HG03039 (cell line): ENCODE data around the gene AHCYL2.
"Not testable (repeated sequence)": the region's sequence is repeated elsewhere in the genome, so short reads cannot be mapped to it uniquely, and the experiment has no call there.

Source experiments
- ATAC-seq: cut with Tn5 transposase; IDR thresholded peaks from one replicate; pipeline ENCODE4 v1.9.1; 2021; ENCODE audit warnings: mild to moderate bottlenecking, moderate library complexity; ENCODE audit not compliant: unreplicated experiment

Gene AHCYL2

GRCh38 chr7:129208667-129209066 lies 16.2 kb upstream of the AHCYL2 start:
- ATAC-seq: no peak

DNA sequence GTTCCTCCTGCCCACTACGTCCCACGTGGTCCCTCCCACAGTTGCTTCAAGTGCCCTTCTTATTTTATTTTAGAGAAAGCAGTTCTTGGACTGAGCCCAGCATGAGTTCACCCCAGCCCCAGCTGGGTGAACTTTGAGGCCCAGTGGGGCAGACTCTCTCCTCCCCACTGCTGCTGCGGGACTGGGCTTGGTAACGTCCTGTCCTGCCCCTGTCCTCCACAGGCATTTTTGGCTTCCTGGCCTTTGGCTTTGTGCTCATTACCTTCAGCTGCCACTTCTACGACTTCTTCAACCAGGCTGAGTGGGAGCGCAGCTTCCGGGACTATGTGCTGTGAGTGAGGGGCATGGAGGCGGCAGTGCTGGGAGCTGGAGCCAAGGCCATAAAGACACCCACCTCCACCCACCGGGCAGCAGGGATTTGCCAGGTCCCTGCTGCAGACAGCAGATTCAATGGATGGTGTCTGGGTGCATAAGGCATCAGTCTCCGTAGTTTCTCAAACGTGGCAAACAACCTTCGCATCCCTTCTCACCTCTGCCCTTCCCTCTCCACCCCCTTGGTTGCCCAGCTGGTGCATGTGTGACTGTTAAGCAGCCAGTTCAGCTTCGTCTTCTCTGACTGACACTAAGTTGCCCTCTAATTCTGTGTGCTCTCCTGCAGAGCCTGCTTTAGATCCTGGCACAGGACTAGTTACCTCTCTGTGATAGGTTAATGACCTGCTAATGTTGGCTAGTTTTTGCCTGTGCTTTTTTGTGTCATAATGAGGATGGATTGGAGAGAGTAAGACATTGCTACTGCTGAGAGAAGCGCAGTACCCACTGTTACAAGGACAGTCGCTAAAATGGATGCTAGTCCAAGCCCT lies 15.5 kb upstream of the AHCYL2 start:
- no peak for ATAC-seq

GRCh38 chr7:129210256-129210988 lies 14.4 kb upstream of the AHCYL2 start:
- peak; percentile 52 for ATAC-seq

DNA sequence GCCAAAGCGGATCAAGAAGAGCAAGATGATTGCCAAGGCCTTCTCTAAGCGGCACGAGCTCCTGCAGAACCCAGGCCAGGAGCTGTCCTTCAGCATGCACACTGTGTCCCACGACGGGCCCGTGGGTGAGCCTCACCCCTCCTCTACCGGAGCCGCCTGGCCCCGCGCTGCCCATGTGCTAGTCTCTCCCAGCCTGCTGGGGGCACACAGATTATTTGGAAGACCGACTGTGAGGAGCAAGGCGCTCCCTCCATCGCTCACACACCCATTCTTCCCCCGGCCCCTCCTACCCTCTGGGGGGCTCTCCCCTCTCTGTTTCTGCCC lies 13.9 kb upstream of the AHCYL2 start:
- no peak for ATAC-seq

GRCh38 chr7:129212126-129212525 lies 12.7 kb upstream of the AHCYL2 start:
- no peak for ATAC-seq

DNA sequence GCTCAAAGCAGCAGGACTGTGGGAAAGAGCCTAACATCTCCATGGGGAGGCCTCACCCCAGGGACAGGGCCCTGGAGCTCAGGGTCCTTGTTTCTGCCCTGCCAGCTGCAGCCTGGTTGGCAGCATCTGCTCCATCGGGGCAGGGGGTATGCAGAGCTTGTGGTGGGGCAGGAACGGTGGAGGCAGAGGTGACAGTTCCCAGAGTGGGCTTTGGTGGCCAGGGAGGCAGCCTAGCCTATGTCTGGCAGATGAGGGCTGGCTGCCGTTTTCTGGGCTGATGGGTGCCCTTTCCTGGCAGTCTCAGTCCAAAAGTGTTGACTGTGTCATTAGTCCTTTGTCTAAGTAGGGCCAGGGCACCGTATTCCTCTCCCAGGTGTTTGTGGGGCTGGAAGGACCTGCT lies 12.2 kb upstream of the AHCYL2 start:
- no peak for ATAC-seq

DNA sequence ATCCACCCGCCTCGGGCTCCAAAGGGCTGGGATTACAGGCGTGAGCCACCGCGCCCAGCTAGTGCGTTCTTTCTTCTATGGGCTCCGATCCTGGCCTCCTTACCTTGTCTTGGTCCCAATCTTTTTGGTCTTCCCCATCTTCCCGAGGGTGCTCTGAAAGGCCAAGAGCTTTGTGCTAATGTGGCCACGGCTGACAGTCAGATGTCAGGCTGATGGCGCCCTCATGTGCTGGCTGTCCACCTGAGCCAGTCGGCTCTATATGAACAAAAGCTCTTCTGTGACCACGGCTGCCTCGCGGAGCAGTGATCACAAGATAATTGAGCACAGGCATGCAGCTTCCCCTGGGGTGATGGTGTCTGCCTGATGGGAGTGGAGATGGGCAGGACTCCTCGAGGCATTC lies 11.0 kb upstream of the AHCYL2 start:
- no peak for ATAC-seq

GRCh38 chr7:129215691-129216090 lies 9.1 kb upstream of the AHCYL2 start:
- ATAC-seq: not testable (repeated sequence)

DNA sequence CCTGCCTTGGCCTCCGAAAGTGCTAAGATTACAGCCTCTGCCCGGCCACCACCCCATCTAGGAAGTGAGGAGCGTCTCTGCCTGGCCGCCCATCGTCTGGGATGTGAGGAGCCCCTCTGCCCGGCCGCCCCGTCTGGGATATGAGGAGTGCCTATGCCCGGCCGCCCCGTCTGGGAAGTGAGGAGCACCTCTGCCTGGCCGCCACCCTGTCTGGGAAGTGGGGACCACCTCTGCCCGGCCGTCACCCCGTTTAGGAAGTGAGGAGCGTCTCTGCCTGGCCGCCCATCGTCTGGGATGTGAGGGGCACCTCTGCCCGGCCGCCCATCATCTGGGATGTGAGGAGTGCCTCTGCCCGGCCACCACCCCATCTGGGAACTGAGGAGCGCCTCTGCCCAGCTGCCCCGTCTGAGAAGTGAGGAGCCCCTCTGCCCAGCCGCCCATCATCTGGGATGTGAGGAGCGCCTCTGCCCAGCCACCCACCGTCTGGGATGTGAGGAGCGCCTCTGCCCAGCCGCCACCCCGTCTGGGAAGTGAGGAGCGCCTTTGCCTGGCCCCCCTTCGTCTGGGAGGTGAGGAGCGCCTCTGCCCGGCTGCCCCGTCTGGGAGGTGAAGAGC lies 8.6 kb upstream of the AHCYL2 start:
- ATAC-seq: not testable (repeated sequence)

DNA sequence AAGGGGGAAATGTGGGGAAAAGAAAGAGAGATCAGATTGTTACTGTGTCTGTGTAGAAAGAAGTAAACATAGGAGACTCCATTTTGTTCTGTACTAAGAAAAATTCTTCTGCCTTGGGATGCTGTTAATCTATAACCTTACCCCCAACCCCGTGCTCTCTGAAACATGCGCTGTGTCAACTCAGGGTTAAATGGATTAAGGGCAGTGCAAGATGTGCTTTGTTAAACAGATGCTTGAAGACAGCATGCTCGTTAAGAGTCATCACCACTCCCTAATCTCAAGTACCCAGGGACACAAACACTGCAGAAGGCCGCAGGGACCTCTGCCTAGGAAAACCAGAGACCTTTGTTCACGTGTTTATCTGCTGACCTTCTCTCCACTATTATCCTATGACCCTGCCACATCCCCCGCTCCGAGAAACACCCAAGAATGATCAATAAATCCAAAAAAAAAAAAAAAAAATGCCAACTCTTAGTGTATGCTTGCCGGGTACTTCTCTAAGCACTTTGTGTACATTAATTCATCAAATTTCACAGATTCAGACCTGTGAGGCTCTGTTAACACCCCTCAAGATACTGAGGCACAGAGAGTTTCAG lies 7.9 kb upstream of the AHCYL2 start:
- not testable (repeated sequence) for ATAC-seq

DNA sequence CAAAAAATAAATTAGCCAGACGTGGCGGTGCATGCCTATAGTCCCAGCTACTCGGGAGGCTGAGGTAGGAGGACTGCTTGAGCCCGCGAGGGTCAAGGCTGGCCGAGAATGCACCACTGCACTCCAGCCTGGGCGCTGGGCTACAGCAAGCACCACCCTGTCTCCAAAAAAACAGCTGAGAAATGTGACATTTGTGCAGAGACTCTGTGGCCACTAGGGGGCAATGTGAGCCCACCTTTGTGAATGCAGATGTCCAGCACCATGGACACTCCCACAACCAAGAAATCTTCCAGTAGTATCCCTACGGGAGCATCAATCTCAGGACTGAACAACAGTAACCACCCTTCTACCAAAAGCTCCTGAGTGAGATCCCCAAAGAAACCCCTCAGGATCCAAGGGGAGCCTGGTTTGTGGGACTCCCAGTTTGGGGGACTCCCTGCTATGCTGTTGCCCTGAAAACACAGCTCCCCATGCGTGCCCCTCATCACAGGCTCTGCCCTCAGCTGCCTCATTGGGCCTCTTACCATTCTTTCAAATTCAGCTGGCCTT lies 6.2 kb upstream of the AHCYL2 start:
- peak; percentile 49 for ATAC-seq

- ATAC-seq: not testable (repeated sequence)
Observed at GRCh38 chr7:129219166-129219565, 5.7 kb upstream of the AHCYL2 start.

GRCh38 chr7:129222064-129222463 lies 2.8 kb upstream of the AHCYL2 start:
- ATAC-seq: no peak

- ATAC-seq: peak; percentile 22
Observed at GRCh38 chr7:129225206-129225930, 538 bp downstream of the AHCYL2 start.

GRCh38 chr7:129225931-129226572 lies 1.2 kb downstream of the AHCYL2 start:
- ATAC-seq: no peak

DNA sequence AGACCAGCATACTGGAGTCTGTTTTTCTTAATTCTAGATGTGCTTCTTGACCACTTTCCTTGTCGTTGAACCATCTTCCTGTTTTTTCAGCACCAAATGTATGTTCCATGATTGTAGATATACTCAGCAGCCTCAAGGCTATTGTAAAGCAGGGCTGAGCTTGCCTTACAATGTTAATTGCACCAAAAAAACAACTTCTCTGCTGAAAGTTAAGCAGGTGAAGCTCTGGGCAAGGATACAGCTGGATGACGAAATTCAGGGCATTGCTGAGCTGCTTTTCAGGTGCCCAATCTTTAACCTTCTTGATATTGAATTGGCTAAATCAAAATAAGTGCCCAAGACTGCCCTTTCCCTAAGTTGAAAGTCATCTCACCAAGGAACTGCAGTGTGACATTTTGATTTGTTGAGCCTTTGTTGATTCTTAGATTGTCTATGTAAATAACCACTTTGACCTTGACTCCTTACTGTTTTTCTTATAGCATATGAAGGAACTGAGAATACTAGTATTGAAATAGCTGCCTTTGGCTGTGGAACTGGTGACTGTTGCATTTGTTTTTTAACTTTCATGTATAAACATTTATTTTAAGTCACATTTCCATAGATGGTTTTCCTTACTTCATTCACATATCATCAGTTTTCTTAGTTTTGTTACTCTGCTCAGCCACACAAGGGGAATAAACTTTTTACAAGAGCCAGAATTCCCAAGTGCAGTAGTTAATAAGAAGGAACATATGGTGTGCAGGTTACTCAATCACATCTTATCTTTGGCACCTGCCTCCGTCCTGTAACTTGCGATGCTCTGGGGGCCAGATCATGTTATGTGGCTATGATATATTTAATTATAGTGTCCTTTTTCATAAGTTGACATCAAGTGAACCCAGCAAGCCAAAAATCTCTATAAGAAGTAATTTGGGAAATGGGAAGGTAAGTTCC lies 3.1 kb downstream of the AHCYL2 start:
- no peak for ATAC-seq

DNA sequence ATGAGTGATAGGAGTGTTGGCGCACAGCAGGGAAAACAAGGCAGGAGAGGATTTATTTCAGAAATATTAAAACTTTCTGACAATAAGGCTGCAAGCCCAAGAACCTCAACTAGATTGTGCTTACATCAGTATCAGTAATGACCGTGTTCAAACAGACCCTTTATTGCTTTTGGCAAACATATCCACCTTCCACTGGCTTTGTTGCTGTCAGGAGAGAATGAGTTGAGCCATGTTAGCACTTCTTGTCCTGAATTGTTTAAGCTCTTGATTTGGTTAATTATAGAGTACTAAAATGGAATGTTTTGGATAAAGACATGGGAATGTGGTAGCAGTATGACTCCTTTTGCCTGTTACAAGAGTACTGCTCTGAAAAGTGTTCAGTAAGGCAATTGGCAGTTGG lies 3.8 kb downstream of the AHCYL2 start:
- ATAC-seq: no peak

- no peak for ATAC-seq
Observed at GRCh38 chr7:129231666-129232065, 6.8 kb downstream of the AHCYL2 start.

DNA sequence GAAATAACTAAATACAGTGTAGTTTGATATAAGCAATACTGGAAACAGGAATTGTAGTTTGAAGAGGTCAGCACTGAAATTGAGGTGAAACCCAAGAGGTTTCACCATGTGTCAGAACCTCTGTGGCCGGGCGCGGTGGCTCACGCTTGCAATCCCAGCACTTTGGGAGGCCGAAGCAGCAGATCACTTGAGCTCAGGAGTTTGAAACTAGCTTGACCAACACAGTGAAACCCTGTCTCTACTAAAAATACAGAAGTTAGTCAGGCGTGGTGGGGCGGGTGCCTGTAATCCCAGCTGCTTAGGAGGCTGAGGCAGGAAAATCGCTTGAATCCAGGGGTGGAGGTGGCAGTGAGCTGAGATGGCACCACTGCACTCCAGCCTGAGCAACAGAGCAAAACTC lies 13.7 kb downstream of the AHCYL2 start:
- no peak for ATAC-seq
